ENCODE measurements around the gene TPK1.

Gene TPK1

GRCh38 chr7:144528536-144529045 is 307.3 kb downstream of the TPK1 start:
- no peak for TF ChIP-seq CTCF (IDR thresholded peaks at IDR 0.05; ENCODE audit: insufficient read depth, missing control alignments)
- no peak for DNase-seq (ENCODE audit: insufficient read length, low spot score)
- FAIRE-seq = no peak

- no peak for TF ChIP-seq CTCF (IDR thresholded peaks at IDR 0.05; ENCODE audit: insufficient read depth, missing control alignments)
- DNase-seq (ENCODE audit: insufficient read length, low spot score) (no peak), FAIRE-seq (no peak)
These were observed 308.8 kb downstream of the TPK1 start for GRCh38 chr7:144527051-144527471.

GRCh38 chr7:144525956-144526355 is 309.9 kb downstream of the TPK1 start:
- no peak for FAIRE-seq
- DNase-seq (ENCODE audit: insufficient read length, low spot score) = no peak
- no peak for TF ChIP-seq CTCF (IDR thresholded peaks at IDR 0.05; ENCODE audit: insufficient read depth, missing control alignments)

- DNase-seq (ENCODE audit: insufficient read length, low spot score) (no peak), FAIRE-seq (no peak)
- no peak for TF ChIP-seq CTCF (IDR thresholded peaks at IDR 0.05; ENCODE audit: insufficient read depth, missing control alignments)
These were observed 311.6 kb downstream of the TPK1 start for GRCh38 chr7:144524271-144524670.

GRCh38 chr7:144523621-144524020 is 312.2 kb downstream of the TPK1 start:
- FAIRE-seq = no peak
- no peak for TF ChIP-seq CTCF (IDR thresholded peaks at IDR 0.05; ENCODE audit: insufficient read depth, missing control alignments)
- no peak for DNase-seq (ENCODE audit: insufficient read length, low spot score)

- DNase-seq (ENCODE audit: insufficient read length, low spot score) (no peak), FAIRE-seq (no peak)
- TF ChIP-seq CTCF (IDR thresholded peaks at IDR 0.05; ENCODE audit: insufficient read depth, missing control alignments) = no peak
These were observed 315.9 kb downstream of the TPK1 start for GRCh38 chr7:144519925-144520324.

GRCh38 chr7:144518360-144518759 is 317.5 kb downstream of the TPK1 start:
- FAIRE-seq = peak; percentile 38

More at GRCh38 chr7:144518360-144518759, 317.5 kb downstream of the TPK1 start:
- TF ChIP-seq CTCF (IDR thresholded peaks at IDR 0.05; ENCODE audit: insufficient read depth, missing control alignments) = no peak
- no peak for DNase-seq (ENCODE audit: insufficient read length, low spot score)

All from D721Med (cell line).